Measurements from ENCODE around the gene IGSF8.

IGSF8 gene, protein sequence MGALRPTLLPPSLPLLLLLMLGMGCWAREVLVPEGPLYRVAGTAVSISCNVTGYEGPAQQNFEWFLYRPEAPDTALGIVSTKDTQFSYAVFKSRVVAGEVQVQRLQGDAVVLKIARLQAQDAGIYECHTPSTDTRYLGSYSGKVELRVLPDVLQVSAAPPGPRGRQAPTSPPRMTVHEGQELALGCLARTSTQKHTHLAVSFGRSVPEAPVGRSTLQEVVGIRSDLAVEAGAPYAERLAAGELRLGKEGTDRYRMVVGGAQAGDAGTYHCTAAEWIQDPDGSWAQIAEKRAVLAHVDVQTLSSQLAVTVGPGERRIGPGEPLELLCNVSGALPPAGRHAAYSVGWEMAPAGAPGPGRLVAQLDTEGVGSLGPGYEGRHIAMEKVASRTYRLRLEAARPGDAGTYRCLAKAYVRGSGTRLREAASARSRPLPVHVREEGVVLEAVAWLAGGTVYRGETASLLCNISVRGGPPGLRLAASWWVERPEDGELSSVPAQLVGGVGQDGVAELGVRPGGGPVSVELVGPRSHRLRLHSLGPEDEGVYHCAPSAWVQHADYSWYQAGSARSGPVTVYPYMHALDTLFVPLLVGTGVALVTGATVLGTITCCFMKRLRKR

DNA sequence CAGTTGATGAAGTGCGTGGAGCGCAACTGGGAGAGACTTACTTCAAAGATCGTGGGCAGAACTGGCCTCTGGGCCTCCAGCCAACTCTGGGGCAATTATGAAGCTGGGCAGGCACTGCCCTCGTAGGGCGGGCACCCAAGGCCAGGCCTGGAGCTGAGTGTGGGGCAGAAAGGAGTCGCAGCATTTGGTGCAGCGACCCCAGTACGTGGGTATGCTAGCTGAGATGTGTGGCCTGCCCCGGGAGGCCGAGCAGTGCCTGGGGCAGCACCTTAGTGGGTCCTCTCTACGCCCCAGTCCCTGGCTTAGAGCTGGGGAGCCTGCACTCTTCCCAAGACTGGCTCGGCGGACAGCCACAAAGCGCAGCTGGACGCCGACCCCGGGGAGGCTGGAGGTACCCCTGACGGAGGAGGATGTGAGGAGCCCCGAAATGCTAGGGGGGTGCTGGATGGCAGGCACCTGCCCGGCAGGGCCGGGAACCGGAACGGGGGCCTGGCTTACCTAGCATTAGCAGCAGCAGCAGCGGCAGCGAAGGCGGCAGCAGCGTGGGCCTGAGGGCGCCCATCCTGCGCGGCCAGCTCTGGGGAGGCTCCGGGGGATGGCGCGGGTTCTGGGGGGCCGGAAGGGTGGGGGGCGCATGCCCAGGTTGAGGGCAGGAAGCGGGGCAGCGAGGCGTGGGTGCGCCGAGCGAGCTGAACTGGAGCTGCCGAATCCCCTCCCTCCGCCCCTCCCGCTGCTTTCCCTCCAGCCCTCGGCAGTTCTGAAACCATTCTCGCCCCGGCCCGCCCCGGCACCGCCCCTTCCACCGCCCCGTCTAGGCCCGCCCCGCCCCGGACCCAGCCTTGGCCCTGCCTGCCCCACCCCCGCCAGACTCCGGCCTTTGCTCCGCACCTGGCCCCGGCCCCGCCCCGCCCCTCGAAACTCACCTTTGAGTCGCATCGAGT is at the start of gene IGSF8:
Gene IGSF8, minus strand, starts transcription at position 709 of the 941 bp plus-strand sequence. Its CDS starts 147 bp downstream, at position 562.
- peak; percentile 76 for DNase-seq (ENCODE audit: low spot score)

- DNase-seq (ENCODE audit: low spot score): no peak
Observed at GRCh38 chr1:160148121-160148520, 49.7 kb upstream of the IGSF8 start.

DNA sequence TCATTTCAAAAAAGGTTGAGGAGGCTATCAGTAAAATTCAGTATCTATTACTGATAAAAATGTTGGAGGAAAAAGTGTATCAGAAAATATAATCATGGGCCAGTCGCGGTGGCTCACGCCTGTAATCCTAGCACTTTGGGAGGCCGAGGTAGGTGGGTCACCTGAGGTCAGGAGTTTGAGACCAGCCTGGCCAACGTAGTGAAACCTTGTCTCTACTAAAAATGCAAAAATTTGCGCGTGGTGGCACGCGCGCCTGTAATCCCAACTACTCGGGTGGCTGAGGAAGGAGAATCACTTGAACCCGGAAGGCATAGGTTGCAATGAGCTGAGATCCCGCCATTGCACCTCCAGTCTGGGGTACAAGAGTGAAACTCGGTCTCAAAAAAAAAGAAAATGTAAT is 47.7 kb upstream of the IGSF8 start:
- DNase-seq (ENCODE audit: low spot score): no peak

- no peak for DNase-seq (ENCODE audit: low spot score)
Observed at GRCh38 chr1:160144921-160145320, 46.5 kb upstream of the IGSF8 start.

GRCh38 chr1:160143695-160144094 is 45.3 kb upstream of the IGSF8 start:
- no peak for DNase-seq (ENCODE audit: low spot score)

DNA sequence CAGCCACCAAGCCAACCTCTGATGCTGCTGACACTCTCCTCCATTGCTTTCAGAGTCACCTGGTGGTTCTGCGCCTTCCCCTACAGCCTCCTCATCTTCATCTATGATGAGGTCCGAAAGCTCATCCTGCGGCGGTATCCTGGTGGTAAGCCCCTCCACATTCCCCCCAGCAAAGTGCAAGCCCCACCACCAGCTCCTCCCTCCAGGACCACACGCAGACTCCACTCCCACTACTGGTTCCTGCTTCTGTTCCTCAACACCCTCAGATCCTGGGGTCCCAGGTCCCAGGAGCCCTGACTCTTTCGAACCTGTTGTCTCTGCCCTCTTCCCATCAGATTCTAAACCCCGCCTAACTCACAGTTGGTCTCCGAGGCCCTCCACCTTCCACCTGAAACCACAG is 41.4 kb upstream of the IGSF8 start:
- DNase-seq (ENCODE audit: low spot score): no peak

- DNase-seq (ENCODE audit: low spot score): no peak
Observed at GRCh38 chr1:160137216-160137862, 38.9 kb upstream of the IGSF8 start.

DNA sequence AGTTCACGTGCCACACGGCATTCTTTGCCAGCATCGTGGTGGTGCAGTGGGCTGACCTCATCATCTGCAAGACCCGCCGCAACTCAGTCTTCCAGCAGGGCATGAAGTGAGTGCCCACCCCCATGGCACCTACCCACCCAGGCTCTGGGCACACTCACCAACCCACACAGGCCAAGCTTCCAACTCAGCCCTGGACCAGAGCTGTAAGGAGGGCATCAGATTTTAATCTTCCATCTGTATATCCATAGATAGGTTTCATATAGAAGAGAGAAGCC is 38.4 kb upstream of the IGSF8 start:
- DNase-seq (ENCODE audit: low spot score): no peak

- no peak for DNase-seq (ENCODE audit: low spot score)
Observed at GRCh38 chr1:160136121-160136925, 37.9 kb upstream of the IGSF8 start.

- DNase-seq (ENCODE audit: low spot score): no peak
Observed at GRCh38 chr1:160134791-160135572, 36.6 kb upstream of the IGSF8 start.

- DNase-seq (ENCODE audit: low spot score): no peak
Observed at GRCh38 chr1:160133990-160134770, 35.8 kb upstream of the IGSF8 start.

- no peak for DNase-seq (ENCODE audit: low spot score)
Observed at GRCh38 chr1:160131803-160132565, 33.6 kb upstream of the IGSF8 start.

DNA sequence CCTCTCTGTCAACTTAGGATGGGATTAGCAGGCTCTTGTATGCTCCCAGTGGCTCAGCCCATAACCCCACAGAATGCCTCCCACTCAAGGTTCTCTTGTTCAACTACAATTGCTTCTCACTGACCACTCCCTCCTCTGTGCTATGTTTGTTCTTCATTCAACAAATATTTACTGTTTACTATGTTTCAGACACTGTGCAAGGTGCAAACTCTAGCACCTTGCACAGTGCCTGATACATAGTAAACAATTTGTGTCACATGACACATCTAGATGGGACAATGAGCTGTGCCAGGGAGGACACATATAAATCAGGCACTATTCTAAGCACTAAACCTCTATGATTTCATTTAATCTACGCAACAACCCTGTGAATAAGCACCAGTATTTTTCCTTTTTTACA is 32.5 kb upstream of the IGSF8 start:
- no peak for DNase-seq (ENCODE audit: low spot score)

- no peak for DNase-seq (ENCODE audit: low spot score)
Observed at GRCh38 chr1:160130486-160130885, 32.1 kb upstream of the IGSF8 start.

GRCh38 chr1:160129966-160130365 is 31.5 kb upstream of the IGSF8 start:
- no peak for DNase-seq (ENCODE audit: low spot score)

DNA sequence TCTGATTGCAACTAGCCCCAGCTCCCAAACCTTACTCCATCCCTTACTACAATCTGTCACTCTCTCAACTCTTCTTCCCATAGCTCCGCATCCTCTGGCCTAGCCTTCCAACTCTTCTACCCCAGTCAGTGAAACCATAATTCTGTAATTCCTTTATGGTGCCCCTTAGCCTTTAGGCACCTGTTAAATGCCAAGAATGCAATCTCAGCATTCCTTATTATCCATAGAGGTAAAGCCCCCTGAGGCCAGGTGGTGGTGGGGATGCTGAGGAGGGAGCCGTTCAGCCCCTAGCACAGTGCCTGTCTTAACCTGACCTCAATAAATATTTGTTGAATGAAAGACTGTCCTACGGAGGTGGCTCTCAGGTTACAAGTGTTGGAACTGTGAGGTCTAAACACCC is 31.1 kb upstream of the IGSF8 start:
- DNase-seq (ENCODE audit: low spot score): no peak

GRCh38 chr1:160129046-160129445 is 30.6 kb upstream of the IGSF8 start:
- no peak for DNase-seq (ENCODE audit: low spot score)

DNA sequence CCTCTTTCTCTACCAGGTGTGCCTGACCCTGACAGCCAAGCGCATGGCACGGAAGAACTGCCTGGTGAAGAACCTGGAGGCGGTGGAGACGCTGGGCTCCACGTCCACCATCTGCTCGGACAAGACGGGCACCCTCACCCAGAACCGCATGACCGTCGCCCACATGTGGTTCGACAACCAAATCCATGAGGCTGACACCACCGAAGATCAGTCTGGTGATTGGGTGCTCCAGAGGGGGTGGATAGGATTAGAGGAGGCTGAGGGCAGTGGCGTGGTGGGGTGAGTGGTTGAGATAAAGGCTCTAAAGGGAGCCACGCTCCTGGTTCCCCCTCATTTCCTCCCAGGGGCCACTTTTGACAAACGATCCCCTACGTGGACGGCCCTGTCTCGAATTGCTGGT is 30.2 kb upstream of the IGSF8 start:
- no peak for DNase-seq (ENCODE audit: low spot score)

Measured in SW480 (cell line).